Measurements from ENCODE around the gene DNAAF3. TPM values are rescaled to one million over a fixed set of nuclear protein-coding genes. Genes with fewer than 3 reads are reported as not detected.
A peak's percentile ranks its signal among the peaks of the same experiment; 100 is the strongest.
"Not testable (repeated sequence)": the region's sequence is repeated elsewhere in the genome, so short reads cannot be mapped to it uniquely, and the experiment has no call there.

The DNAAF3 gene
- total RNA-seq, 1 donor from 2014 or later = 2.4 TPM

- no peak for DNase-seq
- peaks cover 8% of the 10 kb centered on the region for H3K4me1 Mint-ChIP-seq (ENCODE audit: low read depth, unreplicated experiment)
- H3K27ac Mint-ChIP-seq (ENCODE audit: unreplicated experiment) = no peak within 1 kb of the TSS
- peaks cover 5% of the 10 kb centered on the region for H3K9me3 Mint-ChIP-seq (ENCODE audit: unreplicated experiment)
- peaks cover 10% of the 10 kb centered on the region for H3K27me3 Mint-ChIP-seq (ENCODE audit: unreplicated experiment)
- TF ChIP-seq, protein P1, sequence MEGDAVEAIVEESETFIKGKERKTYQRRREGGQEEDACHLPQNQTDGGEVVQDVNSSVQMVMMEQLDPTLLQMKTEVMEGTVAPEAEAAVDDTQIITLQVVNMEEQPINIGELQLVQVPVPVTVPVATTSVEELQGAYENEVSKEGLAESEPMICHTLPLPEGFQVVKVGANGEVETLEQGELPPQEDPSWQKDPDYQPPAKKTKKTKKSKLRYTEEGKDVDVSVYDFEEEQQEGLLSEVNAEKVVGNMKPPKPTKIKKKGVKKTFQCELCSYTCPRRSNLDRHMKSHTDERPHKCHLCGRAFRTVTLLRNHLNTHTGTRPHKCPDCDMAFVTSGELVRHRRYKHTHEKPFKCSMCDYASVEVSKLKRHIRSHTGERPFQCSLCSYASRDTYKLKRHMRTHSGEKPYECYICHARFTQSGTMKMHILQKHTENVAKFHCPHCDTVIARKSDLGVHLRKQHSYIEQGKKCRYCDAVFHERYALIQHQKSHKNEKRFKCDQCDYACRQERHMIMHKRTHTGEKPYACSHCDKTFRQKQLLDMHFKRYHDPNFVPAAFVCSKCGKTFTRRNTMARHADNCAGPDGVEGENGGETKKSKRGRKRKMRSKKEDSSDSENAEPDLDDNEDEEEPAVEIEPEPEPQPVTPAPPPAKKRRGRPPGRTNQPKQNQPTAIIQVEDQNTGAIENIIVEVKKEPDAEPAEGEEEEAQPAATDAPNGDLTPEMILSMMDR (IDR thresholded peaks at IDR 0.05; ENCODE audit: partially characterized antibody, unreplicated experiment) = no peak
- peak within 1 kb of the TSS; percentile 59 for H3K4me3 Mint-ChIP-seq (ENCODE audit: unreplicated experiment)
- H3K36me3 Mint-ChIP-seq (ENCODE audit: unreplicated experiment) = no peaks in the 10 kb centered on the region
Observed at GRCh38 chr19:55208880-55209692, 42.7 kb upstream of the DNAAF3 start, which contains the start of gene PTPRH. PTPRH (minus strand) TSS chr19:55209501; CDS start chr19:55209433, 68 bp downstream.

- DNase-seq = peak; percentile 82
Observed at GRCh38 chr19:55206664-55207500, 40.5 kb upstream of the DNAAF3 start.

GRCh38 chr19:55202199-55202598 lies 35.8 kb upstream of the DNAAF3 start:
- DNase-seq; H3K36me3 Mint-ChIP-seq (ENCODE audit: unreplicated experiment); H3K27ac Mint-ChIP-seq (ENCODE audit: unreplicated experiment); H3K4me3 Mint-ChIP-seq (ENCODE audit: unreplicated experiment); H3K4me1 Mint-ChIP-seq (ENCODE audit: low read depth, unreplicated experiment); H3K27me3 Mint-ChIP-seq (ENCODE audit: unreplicated experiment); H3K9me3 Mint-ChIP-seq (ENCODE audit: unreplicated experiment): not testable (repeated sequence)

More at GRCh38 chr19:55206664-55207500, 40.5 kb upstream of the DNAAF3 start:
- peak overlapping the region; percentile 81 for H3K4me3 Mint-ChIP-seq (ENCODE audit: unreplicated experiment)
- H3K27me3 Mint-ChIP-seq (ENCODE audit: unreplicated experiment) = peaks cover 10% of the 10 kb centered on the region
- H3K36me3 Mint-ChIP-seq (ENCODE audit: unreplicated experiment) = no peaks in the 10 kb centered on the region
- peak overlapping the region; percentile 80 for H3K27ac Mint-ChIP-seq (ENCODE audit: unreplicated experiment)
- TF ChIP-seq, protein P1 (IDR thresholded peaks at IDR 0.05; ENCODE audit: partially characterized antibody, unreplicated experiment) = no peak
- H3K9me3 Mint-ChIP-seq (ENCODE audit: unreplicated experiment) = peaks cover 5% of the 10 kb centered on the region
- peaks cover 8% of the 10 kb centered on the region for H3K4me1 Mint-ChIP-seq (ENCODE audit: low read depth, unreplicated experiment)

DNA sequence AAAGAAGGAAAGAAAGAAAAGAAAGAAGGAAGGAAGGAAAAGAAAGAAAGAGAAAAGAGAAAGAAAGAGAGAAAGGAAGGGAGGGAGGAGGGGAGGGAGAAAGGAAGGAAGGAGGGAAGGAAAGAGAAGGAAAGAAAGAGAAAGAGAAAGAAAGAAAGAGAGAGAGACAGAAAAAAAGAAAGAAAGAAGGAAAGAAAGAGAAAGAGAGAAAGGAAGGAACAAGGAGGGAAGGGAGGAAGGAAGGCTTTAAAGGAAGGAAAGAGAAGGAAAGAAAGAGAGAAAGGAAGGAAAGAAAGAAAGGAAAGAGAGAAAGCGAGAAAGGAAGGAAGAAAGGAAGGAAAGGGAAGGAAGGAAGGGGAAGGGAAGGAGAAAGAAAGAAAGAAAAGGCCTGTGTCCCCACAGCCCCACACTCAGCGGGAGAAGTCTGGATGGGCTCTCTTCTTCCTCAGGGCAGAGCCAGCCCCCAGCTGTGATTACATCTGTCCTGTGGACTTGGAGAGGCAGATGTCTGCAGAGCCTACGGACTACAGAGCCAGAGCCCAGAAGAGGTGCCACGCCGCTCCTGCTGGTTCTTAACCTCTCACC lies 33.3 kb upstream of the DNAAF3 start:
- no peaks in the 10 kb centered on the region for H3K36me3 Mint-ChIP-seq (ENCODE audit: unreplicated experiment)
- H3K27me3 Mint-ChIP-seq (ENCODE audit: unreplicated experiment) = peaks cover 10% of the 10 kb centered on the region
- H3K9me3 Mint-ChIP-seq (ENCODE audit: unreplicated experiment) = no peaks in the 10 kb centered on the region
- no peak for DNase-seq
- H3K27ac Mint-ChIP-seq (ENCODE audit: unreplicated experiment) = no peak overlapping the region
- H3K4me3 Mint-ChIP-seq (ENCODE audit: unreplicated experiment) = peak overlapping the region; percentile 18
- TF ChIP-seq, protein P1 (IDR thresholded peaks at IDR 0.05; ENCODE audit: partially characterized antibody, unreplicated experiment) = no peak
- H3K4me1 Mint-ChIP-seq (ENCODE audit: low read depth, unreplicated experiment) = peaks cover 1% of the 10 kb centered on the region

DNA sequence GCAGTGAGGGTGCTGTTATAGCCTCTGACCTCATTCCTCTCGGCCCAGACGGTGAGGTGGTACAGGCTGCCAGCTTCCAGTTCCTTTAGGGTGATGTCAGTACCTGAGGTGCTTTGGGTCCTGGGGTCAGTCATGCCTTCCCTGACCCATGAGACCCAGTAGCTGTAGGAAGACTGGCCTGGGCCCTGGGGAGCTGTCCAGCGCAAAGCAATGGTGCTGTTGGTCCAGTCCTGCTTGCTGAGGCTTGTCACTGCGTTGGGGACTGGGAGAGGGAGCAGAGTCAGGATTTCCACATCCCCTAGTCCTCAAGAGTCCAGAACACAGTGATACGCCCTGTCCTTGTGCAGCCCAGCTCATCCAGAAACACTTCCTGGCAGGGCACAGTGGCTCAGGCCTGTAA lies 32.2 kb upstream of the DNAAF3 start:
- Mint-ChIP-seq H3K36me3 (ENCODE audit: unreplicated experiment) (no peaks in the 10 kb centered on the region), H3K27ac (ENCODE audit: unreplicated experiment) (no peak overlapping the region), H3K27me3 (ENCODE audit: unreplicated experiment) (peaks cover 11% of the 10 kb centered on the region), H3K4me3 (ENCODE audit: unreplicated experiment) (no peak overlapping the region), H3K4me1 (ENCODE audit: low read depth, unreplicated experiment) (peaks cover 1% of the 10 kb centered on the region), H3K9me3 (ENCODE audit: unreplicated experiment) (no peaks in the 10 kb centered on the region)
- DNase-seq = no peak
- TF ChIP-seq, protein P1 (IDR thresholded peaks at IDR 0.05; ENCODE audit: partially characterized antibody, unreplicated experiment) = no peak

All from glutamatergic neuron (in vitro differentiated cells).